Neural cell (in vitro differentiated cells): Measurements from ENCODE around the gene MAP1LC3B2. TPM values are rescaled to one million over a fixed set of nuclear protein-coding genes. Genes with fewer than 3 reads are reported as not detected.

ENCODE experiments used
- H2AFZ ChIP-seq: fragments of 200-600, 300-800 bp; sonication (generic), shearing (Covaris generic); 2 replicates; pipeline ENCODE4 v1.6.0; 2014; ENCODE audit warnings: low read depth, mild to moderate bottlenecking, antibody characterized with exemption, low read length, moderate library complexity
- H3F3A ChIP-seq: fragments of 200-600 bp; shearing (Covaris generic); 2 replicates; pipeline ENCODE4 v1.6.1; 2016; ENCODE audit warnings: mild to moderate bottlenecking, moderate library complexity, mixed read lengths, antibody characterized with exemption, low read length; ENCODE audit not compliant: insufficient read depth, poor library complexity, severe bottlenecking
- H3K27ac ChIP-seq: fragments of 200-600, 300-800 bp; sonication (generic), shearing (Covaris generic); 2 replicates; pipeline ENCODE4 v1.5.1; 2014; ENCODE audit warnings: mild to moderate bottlenecking, low read length, moderate library complexity
- H3K27me3 ChIP-seq: fragments of 300-800, 200-600 bp; sonication (generic), shearing (Covaris generic); 2 replicates; pipeline ENCODE4 v1.6.0; 2014; ENCODE audit warnings: mild to moderate bottlenecking, low read depth, low read length, moderate library complexity; ENCODE audit not compliant: insufficient read depth
- H3K36me3 ChIP-seq: fragments of 300-800, 200-600 bp; sonication (generic), shearing (Covaris generic); 2 replicates; pipeline ENCODE4 v1.5.1; 2014; ENCODE audit warnings: mild to moderate bottlenecking, antibody characterized with exemption, low read length, moderate library complexity; ENCODE audit not compliant: insufficient read depth
- H3K4me2 ChIP-seq: fragments of 300-800, 200-600 bp; sonication (generic), shearing (Covaris generic); 2 replicates; pipeline ENCODE4 v1.6.0; 2014; ENCODE audit warnings: mild to moderate bottlenecking, low read length
- H3K4me3 ChIP-seq: fragments of 300-800, 200-600 bp; sonication (generic), shearing (Covaris generic); 2 replicates; pipeline ENCODE4 v1.5.1; 2014; ENCODE audit warnings: mild to moderate bottlenecking, low read length, moderate library complexity
- H3K79me2 ChIP-seq: fragments of 200-600 bp; shearing (Covaris generic); replicated peaks from 2 replicates; pipeline ENCODE4 v1.6.0; 2014; ENCODE audit warnings: mild to moderate bottlenecking, low read length, moderate library complexity; ENCODE audit not compliant: insufficient read depth
- H3K9ac ChIP-seq: fragments of 300-800, 200-600 bp; sonication (generic), shearing (Covaris generic); 2 replicates; pipeline ENCODE4 v1.6.1; 2016; ENCODE audit warnings: mild to moderate bottlenecking, low read length, mixed read lengths
- H3K9me2 ChIP-seq: fragments of 200-600 bp; shearing (Covaris generic); 2 replicates; pipeline ENCODE4 v1.6.1; 2016; ENCODE audit warnings: mild to moderate bottlenecking, low read length, mixed read lengths; ENCODE audit not compliant: insufficient read depth
- H3K9me3 ChIP-seq: fragments of 200-600, 300-800 bp; sonication (generic), shearing (Covaris generic); 2 replicates; pipeline ENCODE4 v1.6.1; 2016; ENCODE audit warnings: mild to moderate bottlenecking, mixed run types, low read length, moderate library complexity, mixed read lengths
- H4K20me1 ChIP-seq: fragments of 200-600 bp; shearing (Covaris generic); 2 replicates; pipeline ENCODE4 v1.6.1; 2016; ENCODE audit warnings: mild to moderate bottlenecking, mixed run types; ENCODE audit not compliant: insufficient read depth
- EP300 ChIP-seq: fragments of 450-650 bp; conservative IDR thresholded peaks from 2 replicates; pipeline ENCODE4 v1.6.1; 2014; ENCODE audit warnings: antibody characterized with exemption, mild to moderate bottlenecking, moderate library complexity; ENCODE audit not compliant: poor library complexity, severe bottlenecking
- EZH2 ChIP-seq: fragments of 200-600, 300-800 bp; shearing (Covaris generic), sonication (generic); IDR thresholded peaks from 2 replicates; pipeline ENCODE4 v1.6.1; 2014; ENCODE audit warnings: antibody characterized with exemption, low read length, borderline replicate concordance, mild to moderate bottlenecking; ENCODE audit not compliant: insufficient read depth, poor library complexity, severe bottlenecking
- MXI1 ChIP-seq: fragments of 450-650 bp; conservative IDR thresholded peaks from 2 replicates; pipeline ENCODE4 v1.6.1; 2014; ENCODE audit warnings: antibody characterized with exemption, mild to moderate bottlenecking; ENCODE audit not compliant: poor library complexity, severe bottlenecking
- POLR2AphosphoS5 ChIP-seq: IDR thresholded peaks from 2 replicates; pipeline ENCODE4 v1.6.1; 2012
- RAD21 ChIP-seq: fragments of 450-650 bp; conservative IDR thresholded peaks from 2 replicates; pipeline ENCODE4 v1.6.1; 2014; ENCODE audit warnings: antibody characterized with exemption, mild to moderate bottlenecking, moderate library complexity
- REST ChIP-seq: IDR thresholded peaks from 2 replicates; pipeline ENCODE4 v1.6.1; 2012; ENCODE audit warnings: borderline replicate concordance
- SMC3 ChIP-seq: fragments of 450-650 bp; conservative IDR thresholded peaks from 2 replicates; pipeline ENCODE4 v1.6.1; 2014; ENCODE audit warnings: antibody characterized with exemption, mild to moderate bottlenecking, moderate library complexity; ENCODE audit not compliant: poor library complexity
- TAF1 ChIP-seq: IDR thresholded peaks from 2 replicates; pipeline ENCODE4 v1.6.1; 2012; ENCODE audit warnings: low read depth
- polyA plus RNA-seq: library from polyadenylated mRNA; depleted of rRNA; stranded (reverse); fragments of >200 nt; gene quantifications from 2 replicates; pipeline ENCODE4 v1.2.3, GENCODE V29; 2014
- TF ChIP-seq, protein P1 (sequence below): fragments of 450-650 bp; IDR thresholded peaks from 2 replicates; pipeline ENCODE4 v1.5.1; 2014; ENCODE audit warnings: antibody characterized with exemption, mild to moderate bottlenecking, moderate library complexity; ENCODE audit not compliant: poor library complexity, severe bottlenecking

Gene MAP1LC3B2
- polyA plus RNA-seq, 1 donor from 2014 or later = 3.9 TPM

GRCh38 chr12:116520225-116520760 is 38.9 kb upstream of the MAP1LC3B2 start:
- H3K27ac ChIP-seq = no peak overlapping the region
- no peaks in the 10 kb centered on the region for H3K9me2 ChIP-seq
- no peak overlapping the region for H3K4me2 ChIP-seq
- H3K9me3 ChIP-seq = no peaks in the 10 kb centered on the region
- TF ChIP-seq POLR2AphosphoS5 (no peak), TAF1 (no peak), MXI1 (no peak), SMC3 (no peak), REST (no peak), EP300 (no peak), RAD21 (no peak), EZH2 (no peak)
- TF ChIP-seq, protein P1, sequence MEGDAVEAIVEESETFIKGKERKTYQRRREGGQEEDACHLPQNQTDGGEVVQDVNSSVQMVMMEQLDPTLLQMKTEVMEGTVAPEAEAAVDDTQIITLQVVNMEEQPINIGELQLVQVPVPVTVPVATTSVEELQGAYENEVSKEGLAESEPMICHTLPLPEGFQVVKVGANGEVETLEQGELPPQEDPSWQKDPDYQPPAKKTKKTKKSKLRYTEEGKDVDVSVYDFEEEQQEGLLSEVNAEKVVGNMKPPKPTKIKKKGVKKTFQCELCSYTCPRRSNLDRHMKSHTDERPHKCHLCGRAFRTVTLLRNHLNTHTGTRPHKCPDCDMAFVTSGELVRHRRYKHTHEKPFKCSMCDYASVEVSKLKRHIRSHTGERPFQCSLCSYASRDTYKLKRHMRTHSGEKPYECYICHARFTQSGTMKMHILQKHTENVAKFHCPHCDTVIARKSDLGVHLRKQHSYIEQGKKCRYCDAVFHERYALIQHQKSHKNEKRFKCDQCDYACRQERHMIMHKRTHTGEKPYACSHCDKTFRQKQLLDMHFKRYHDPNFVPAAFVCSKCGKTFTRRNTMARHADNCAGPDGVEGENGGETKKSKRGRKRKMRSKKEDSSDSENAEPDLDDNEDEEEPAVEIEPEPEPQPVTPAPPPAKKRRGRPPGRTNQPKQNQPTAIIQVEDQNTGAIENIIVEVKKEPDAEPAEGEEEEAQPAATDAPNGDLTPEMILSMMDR = no peak
- no peaks in the 10 kb centered on the region for H3K36me3 ChIP-seq
- H3F3A ChIP-seq = no peaks in the 10 kb centered on the region
- no peak overlapping the region for H3K9ac ChIP-seq
- H3K4me3 ChIP-seq = no peak overlapping the region
- no peaks in the 10 kb centered on the region for H4K20me1 ChIP-seq
- H3K27me3 ChIP-seq = no peaks in the 10 kb centered on the region
- no peaks in the 10 kb centered on the region for H3K79me2 ChIP-seq
- H2AFZ ChIP-seq = no peak overlapping the region

DNA sequence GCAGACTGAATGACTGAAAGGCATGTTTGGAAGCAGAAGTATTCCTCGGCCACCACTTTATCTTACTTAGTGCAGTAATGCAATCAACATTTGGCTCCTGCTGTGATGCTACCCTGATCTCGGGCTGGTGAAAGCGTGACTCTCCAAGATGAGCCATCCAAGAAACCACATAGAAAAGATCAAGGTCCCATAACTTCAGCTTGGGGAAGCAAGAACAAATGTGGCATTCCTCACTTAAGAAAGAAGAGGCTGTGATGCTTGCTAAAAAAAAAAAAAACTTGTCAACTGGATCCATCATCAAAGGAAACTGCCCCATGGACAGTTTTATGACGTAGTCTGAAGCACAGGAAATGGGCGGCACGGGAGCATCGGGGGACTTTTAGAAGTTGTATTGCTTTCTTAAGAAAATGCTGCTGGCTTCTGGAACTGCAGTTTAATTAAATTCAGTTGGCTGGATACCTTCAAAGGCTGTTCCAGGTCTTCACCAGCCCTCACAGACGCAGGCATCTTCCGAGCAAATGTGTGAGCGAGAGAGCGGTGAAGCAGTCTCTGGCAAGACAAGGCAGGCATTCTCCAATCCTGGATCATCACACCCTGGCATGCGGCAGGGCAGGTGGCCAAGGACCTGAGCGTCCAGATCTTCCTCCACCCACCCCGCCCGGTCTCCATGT is 38.2 kb upstream of the MAP1LC3B2 start:
- no peaks in the 10 kb centered on the region for H3K27me3 ChIP-seq
- no peak for TF ChIP-seq EZH2
- no peaks in the 10 kb centered on the region for H4K20me1 ChIP-seq
- H3K9me3 ChIP-seq = no peaks in the 10 kb centered on the region
- no peaks in the 10 kb centered on the region for H3F3A ChIP-seq
- no peak overlapping the region for H3K27ac ChIP-seq
- H2AFZ ChIP-seq = no peak overlapping the region
- no peaks in the 10 kb centered on the region for H3K79me2 ChIP-seq
- no peak overlapping the region for H3K4me2 ChIP-seq
- no peak overlapping the region for H3K4me3 ChIP-seq
- H3K9me2 ChIP-seq = no peaks in the 10 kb centered on the region
- no peak overlapping the region for H3K9ac ChIP-seq
- H3K36me3 ChIP-seq = no peaks in the 10 kb centered on the region
